ENCODE measurements around the gene FBXL17.

FBXL17 gene

DNA sequence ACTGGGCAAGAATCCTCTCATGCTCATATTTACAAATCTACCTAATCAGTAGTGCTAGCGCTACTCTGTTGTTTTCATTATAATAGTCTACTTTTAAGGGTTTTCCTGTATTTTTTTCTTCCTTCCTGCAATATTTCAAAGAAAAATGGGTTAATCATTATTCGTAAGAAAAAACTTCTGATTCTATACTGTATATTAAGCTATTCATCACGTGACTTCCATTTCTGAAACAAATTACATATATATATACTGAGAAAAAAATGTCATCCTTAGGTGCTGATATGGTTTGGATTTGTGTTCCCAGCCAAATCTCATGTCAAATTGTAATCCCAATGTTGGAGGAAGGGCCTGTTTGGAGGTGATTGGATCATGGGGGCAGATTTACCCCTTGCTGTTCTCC lies 197.0 kb downstream of the FBXL17 start:
- POLR2A ChIA-PET: no interaction called here
- Histone ChIP-seq H3K4me3 (ENCODE audit: low read depth, low read length) (no peak overlapping the region), H3K36me3 (ENCODE audit: control insufficient read depth in 2 of 2, insufficient read depth in 1 of 2, low read length in 2 of 2) (no peaks in the 10 kb centered on the region; a peak in 1 of 3 replicates), H3K27ac (ENCODE audit: extremely low read depth, low read depth, low read length) (no peak overlapping the region), H3K4me1 (ENCODE audit: control insufficient read depth, insufficient read depth, low read length) (no peaks in the 10 kb centered on the region), H3K9me3 (ENCODE audit: control insufficient read depth, insufficient read depth, low read depth, low read length) (no peaks in the 10 kb centered on the region)
- TF ChIP-seq, protein P1, sequence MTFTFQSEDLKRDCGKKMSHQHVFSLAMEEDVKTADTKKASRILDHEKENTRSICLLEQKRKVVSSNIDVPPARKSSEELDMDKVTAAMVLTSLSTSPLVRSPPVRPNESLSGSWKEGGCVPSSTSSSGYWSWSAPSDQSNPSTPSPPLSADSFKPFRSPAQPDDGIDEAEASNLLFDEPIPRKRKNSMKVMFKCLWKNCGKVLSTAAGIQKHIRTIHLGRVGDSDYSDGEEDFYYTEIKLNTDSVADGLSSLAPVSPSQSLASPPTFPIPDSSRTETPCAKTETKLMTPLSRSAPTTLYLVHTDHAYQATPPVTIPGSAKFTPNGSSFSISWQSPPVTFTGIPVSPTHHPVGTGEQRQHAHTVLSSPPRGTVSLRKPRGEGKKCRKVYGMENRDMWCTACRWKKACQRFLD (tag by site-specific recombination; IDR thresholded peaks at IDR 0.05): no peak
- TF ChIP-seq ZNF600 (tag by site-specific recombination; IDR thresholded peaks at IDR 0.05) (no peak), ZNF138 (tag by site-specific recombination; IDR thresholded peaks at IDR 0.05; ENCODE audit: borderline replicate concordance) (no peak)
- CTCF ChIA-PET: no interaction called here

DNA sequence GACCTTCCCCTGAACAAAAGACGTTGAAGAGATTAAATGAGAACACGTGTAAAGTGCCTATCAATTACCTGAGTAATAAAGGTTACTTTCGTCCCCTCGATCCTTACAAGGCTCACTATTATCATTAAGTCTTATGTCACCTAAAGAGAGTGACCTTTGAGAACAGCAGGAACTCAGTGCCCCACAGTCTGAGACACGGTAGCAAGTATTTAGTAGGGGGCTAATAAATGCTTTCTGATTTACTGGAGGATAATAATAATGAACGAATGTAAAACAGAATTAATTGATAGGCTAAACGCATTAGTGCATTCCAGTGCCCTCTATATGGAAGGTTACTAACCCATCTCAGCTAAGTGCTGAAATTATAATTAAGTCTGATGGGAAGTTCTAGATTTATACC lies 199.9 kb downstream of the FBXL17 start:
- TF ChIP-seq HOXA7 (CRISPR knock-in tag; IDR thresholded peaks at IDR 0.05; ENCODE audit: borderline replicate concordance) (no peak), ZNF677 (tag by site-specific recombination; IDR thresholded peaks at IDR 0.05) (no peak)
- Histone ChIP-seq H3K9me3 (ENCODE audit: control insufficient read depth, insufficient read depth, low read depth, low read length) (no peaks in the 10 kb centered on the region), H3K4me1 (ENCODE audit: control insufficient read depth, insufficient read depth, low read length) (no peaks in the 10 kb centered on the region), H3K27ac (ENCODE audit: extremely low read depth, low read depth, low read length) (no peak overlapping the region), H3K36me3 (ENCODE audit: control insufficient read depth in 2 of 2, insufficient read depth in 1 of 2, low read length in 2 of 2) (no peaks in the 10 kb centered on the region; a peak in 1 of 3 replicates), H3K4me3 (ENCODE audit: low read depth, low read length) (no peak overlapping the region)
- CTCF ChIA-PET: interaction anchor here (0.7 kb wide), 1 partner anchor 15 kb away, joined by 3 read pairs; no protein-coding TSS in a partner anchor
- POLR2A ChIA-PET: no interaction called here

- Histone ChIP-seq H3K4me3 (ENCODE audit: low read depth, low read length) (no peak overlapping the region), H3K9me3 (ENCODE audit: control insufficient read depth, insufficient read depth, low read depth, low read length) (no peaks in the 10 kb centered on the region), H3K27ac (ENCODE audit: extremely low read depth, low read depth, low read length) (no peak overlapping the region), H3K4me1 (ENCODE audit: control insufficient read depth, insufficient read depth, low read length) (no peaks in the 10 kb centered on the region), H3K36me3 (ENCODE audit: control insufficient read depth in 2 of 2, insufficient read depth in 1 of 2, low read length in 2 of 2) (no peaks in the 10 kb centered on the region)
- TF ChIP-seq ZNF302 (tag by site-specific recombination; IDR thresholded peaks at IDR 0.05; ENCODE audit: low read depth) (no peak), ZNF398 (tag by site-specific recombination; IDR thresholded peaks at IDR 0.05) (no peak), HOXC10 (CRISPR knock-in tag; IDR thresholded peaks at IDR 0.05) (no peak), ZNF112 (tag by site-specific recombination; IDR thresholded peaks at IDR 0.05) (no peak), ZNF221 (tag by site-specific recombination; IDR thresholded peaks at IDR 0.05; ENCODE audit: borderline replicate concordance) (no peak), SETDB1 (IDR thresholded peaks at IDR 0.05; ENCODE audit: insufficient read length, low read length) (no peak), ZNF354C (tag by site-specific recombination; IDR thresholded peaks at IDR 0.05; ENCODE audit: borderline replicate concordance, low read depth) (no peak), ZNF639 (tag by site-specific recombination; IDR thresholded peaks at IDR 0.05) (no peak)
- TF ChIP-seq, protein P2, sequence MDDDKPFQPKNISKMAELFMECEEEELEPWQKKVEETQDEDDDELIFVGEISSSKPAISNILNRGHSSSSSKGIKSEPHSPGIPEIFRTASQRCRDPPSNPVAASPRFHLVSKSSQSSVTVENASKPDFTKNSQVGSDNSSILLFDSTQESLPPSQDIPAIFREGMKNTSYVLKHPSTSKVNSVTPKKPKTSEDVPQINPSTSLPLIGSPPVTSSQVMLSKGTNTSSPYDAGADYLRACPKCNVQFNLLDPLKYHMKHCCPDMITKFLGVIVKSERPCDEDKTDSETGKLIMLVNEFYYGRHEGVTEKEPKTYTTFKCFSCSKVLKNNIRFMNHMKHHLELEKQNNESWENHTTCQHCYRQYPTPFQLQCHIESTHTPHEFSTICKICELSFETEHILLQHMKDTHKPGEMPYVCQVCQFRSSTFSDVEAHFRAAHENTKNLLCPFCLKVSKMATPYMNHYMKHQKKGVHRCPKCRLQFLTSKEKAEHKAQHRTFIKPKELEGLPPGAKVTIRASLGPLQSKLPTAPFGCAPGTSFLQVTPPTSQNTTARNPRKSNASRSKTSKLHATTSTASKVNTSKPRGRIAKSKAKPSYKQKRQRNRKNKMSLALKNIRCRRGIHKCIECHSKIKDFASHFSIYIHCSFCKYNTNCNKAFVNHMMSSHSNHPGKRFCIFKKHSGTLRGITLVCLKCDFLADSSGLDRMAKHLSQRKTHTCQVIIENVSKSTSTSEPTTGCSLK (tag by site-specific recombination; IDR thresholded peaks at IDR 0.05): no peak
- POLR2A ChIA-PET: no interaction called here
- CTCF ChIA-PET: interaction anchor here (0.6 kb wide), 1 partner anchor 1894 kb away, joined by 3 read pairs; no protein-coding TSS in a partner anchor
Observed at GRCh38 chr5:108174286-108174685, 207.6 kb downstream of the FBXL17 start.
